ENCODE results near the gene SMG6.
"Not testable (repeated sequence)": the region's sequence is repeated elsewhere in the genome, so short reads cannot be mapped to it uniquely, and the experiment has no call there.

SMG6 gene

DNA sequence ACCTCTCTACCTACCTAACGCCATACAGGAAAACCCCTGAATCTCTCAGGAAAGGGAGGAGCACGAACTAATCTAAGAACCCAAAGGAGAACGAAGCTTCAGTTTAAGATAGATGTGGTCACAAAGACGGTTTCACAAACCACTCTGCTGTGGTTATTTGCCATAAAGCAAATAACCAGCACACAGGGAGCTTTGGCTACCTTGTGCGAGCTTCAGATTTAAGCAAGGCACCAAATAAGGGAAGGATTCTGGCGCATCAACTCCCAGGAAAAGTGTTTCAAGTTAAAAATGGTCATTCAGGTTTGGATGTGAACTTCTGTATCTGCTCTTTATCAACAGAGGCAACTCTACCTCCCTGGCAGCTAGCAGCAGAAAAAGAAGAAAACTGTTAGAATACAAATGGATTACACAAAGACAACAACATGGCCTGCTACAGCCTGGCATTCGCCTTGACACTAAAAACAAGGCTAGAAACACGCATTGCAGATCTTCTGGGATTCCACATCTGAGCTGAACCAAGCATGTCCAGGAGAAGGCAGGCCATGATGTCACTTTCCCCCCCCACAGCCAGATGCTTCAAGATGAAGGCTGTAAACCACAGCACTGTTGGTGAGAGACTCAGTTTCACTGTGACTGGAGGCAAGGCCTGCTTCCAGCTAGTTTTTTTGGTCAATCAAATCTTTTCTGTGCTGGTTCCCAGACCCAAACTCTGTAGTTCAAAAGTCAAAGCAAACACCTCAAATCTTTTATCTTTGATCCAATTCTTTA, 43.6 kb downstream of the SMG6 start:
- peak; percentile 57 to 60 for DNase-seq

DNA sequence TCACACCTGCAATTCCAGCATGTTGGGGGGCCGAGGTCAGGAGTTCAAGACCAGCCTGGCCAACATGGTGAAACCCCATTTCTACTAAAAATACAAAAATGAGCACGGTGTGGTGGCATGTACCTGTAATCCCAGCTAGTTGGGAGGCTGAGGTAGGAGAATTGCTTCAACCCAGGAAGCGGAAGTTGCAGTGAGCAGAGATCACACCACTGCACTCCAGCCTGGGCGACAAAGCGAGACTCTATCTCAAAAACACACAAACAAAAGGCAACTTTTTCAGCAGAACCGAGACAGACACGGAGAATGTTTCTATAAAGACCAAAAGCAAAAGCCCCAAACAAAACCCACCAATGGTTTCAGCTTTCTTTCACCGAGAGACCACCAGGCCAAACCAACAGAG, 44.8 kb downstream of the SMG6 start:
- not testable (repeated sequence) for DNase-seq

DNA sequence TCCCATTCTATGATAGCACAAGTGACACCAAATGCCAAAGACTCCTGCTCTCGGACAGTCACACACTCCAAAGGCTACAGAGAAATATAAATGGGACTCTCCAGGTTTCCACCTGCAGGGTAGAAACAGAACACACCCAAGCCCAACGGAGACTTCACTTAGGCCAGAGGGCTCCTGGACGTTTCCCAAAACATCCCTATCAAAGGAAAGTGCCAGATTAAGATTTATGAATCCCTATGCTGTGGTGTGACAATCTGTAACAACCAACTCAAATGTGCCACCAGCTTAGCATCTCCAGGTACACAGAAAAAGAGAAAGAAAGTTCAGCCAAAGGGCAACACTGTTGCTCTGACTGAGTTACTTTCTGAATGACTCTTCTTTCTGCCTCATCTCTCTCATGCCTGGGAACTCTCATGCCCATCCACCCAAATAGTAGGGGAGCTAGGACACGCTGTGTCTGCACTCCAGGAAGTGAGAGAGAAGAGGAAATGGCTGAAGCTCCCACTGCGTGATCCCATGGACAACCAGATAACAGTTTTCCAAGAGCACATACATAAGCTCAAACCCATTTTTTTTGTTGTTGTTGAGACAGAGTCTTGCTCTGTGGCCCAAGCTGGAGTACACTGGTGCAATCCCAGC, 49.7 kb downstream of the SMG6 start:
- no peak for DNase-seq

DNA sequence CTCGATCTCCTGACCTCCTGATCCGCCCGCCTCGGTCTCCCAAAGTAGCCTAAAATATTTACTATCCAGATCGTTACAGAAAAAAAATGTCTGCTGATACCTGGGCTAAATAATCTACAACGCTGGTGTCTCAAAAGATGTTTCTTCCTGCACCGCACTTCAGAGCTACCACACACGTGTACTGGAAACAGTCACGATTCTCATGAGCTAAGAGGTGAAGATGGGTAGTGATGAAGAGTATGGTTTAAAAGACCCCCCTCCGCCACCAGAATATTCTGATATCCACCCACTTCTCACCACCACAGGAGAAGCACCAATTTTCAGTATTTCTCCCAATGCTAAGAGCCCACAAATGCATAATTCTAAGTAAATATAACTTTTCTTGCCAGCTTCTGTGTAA, 50.2 kb downstream of the SMG6 start:
- DNase-seq: no peak

DNA sequence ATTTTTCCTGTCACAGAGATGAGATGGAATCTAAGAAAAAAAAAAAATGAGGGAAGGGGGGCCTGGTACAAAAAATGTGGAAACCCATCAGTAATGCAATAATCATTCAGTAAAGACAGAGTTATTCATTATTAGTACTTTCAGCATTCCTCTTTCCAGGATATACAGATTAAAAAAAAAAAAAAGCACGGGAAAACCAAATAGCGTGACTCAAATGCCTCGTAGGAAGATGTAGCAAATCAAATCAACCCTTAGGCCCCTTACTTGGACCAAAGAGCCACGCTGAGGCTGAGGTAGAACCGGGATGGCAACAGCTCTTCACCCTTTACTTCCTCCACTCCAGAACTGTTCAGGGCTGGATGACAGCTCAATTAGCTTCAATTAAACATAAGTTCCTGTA, 52.5 kb downstream of the SMG6 start:
- no peak for DNase-seq

DNA sequence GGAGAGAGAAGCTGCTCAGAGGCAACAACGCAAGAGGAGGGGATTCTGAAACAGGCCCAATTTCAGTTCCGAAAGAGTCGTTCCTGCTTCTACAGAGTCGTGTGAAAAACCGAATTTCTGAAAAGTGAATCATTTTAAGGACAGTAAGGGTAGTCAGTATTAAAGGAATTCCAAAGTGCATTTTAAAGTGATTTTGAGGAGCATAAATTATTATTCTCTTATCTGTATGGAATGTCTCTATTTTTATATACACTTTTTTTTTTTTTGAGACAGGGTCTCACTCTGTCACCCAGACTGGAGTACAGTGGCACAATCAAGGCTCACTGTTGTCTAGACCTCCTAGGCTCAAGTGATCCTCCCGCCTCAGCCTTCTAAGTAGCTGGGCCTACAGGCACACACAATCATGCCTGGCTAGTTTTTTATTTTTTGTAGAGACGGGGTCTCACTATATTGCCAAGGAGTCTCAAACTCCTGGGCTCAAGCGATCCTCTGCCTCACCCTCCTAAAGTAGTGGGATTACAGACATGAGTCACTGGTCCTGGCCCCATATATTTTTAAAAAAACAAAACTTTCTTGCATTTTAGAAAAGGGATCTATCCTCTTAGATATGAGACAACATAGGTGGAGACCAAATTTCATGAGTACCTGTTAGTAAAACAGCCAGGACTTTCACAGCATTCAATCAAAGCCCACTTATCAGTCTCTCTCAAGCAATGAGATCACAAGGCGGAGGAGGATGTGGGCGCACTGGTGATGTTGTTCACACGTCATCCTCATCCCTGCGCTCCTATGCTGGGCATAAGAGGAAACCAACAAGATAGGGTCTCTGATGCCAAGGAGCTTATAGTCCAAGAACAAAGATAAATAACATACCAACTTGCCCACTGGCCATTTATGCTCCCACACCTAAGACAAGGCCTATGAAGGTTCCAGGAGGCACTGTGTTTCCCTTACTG, 53.2 kb downstream of the SMG6 start:
- peak; percentile 37 to 39 for DNase-seq

DNA sequence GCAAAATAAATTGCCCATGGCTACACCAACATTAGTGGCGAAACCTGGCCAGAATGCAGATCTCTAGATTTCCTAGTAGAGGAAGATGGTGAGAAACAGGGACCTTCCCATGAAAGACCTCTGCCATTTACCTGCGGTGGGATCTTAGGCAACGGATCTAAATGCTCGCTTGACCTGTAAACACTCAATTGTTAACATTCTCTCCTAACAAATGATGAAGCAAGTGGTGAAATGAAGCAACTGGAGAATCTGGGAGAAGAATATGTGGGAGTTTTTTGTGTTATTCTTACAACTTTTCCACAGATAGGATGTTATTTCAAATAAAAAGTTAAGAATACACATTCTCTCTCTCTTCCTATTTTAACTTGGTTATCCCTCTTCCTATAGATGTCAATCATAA, 56.6 kb downstream of the SMG6 start:
- DNase-seq: no peak

DNA sequence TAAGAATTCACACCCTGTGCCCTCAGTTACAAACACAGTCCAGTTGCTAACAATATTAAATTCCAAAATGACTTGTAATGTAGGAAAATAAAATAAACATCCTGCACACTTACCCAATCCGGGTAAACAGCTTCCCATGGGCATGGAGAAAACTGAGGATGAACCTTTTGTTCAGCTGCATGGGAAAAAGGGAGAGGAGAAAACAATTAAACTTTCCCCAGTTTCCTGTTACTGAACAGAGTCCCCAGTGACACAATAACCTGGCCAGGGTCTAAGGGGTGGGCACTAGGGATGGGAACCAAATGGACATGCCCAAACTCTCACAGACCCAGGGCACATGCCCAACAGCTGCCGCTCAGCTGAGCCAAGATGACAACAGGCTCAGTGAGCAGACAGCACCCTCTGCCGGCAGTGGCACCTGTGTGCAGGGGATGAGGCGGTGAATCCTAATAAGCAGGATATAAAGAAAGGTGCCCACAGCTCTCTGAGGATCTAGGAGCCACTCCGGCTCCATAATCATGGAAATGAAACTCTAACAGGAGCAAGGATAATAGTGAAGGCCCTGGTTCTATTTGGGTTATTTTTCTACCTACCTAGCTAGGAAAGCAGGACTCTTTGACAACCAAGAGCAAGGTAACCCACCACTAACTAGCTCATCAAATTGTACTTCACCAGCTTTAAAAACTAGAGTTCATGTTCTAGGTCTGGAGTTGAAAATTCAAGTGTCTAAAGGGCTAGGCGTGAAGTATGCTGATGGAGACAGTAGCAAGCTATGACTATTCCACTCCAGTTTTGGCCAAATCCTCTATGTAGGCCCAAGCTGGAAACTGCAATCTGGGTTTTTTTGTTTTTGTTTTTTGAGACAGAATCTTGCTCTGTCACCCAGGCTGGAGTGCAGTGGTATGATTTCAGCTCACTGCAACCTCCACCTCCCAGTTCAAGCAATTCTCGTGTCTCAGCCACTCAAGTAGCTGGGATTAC, 58.8 kb downstream of the SMG6 start:
- DNase-seq: peak; percentile 83 to 88

DNA sequence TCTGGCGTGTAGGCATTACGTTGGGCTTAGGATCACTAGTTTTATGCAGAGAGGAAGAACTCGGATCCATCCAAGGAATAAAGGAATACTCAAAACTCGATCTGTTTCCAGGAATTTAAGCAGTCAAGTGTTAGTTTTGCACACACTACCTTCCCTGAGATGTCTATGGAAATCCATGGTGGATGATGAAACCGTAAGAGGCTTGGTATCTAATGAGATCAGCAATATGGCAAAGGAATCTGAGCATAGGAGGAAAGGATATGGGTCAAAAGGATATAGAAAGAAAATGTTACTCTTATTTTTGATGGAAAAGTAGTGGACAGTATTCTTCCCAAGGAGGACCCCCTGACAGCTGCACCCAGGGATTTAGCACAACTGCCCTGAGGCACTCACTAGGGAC, 59.6 kb downstream of the SMG6 start:
- DNase-seq: no peak

DNA sequence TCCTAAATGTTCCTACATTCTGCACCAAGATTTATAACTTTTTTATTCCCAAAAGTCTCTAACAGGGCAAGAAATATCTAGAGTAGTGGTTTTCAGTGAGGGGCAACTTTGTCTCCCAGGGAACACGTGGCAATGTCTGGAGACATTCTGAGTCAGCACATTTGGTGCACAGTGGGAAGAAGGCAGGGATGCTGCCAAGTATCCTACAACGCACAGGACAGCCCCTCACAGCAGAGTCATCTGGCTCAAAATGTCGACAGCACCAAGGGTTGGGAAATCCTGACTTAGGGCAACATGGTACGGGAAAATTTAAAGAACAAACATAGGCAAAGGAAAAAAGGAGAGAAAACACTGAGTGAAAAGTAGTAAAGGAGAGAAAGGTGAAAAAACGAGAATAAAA, 61.8 kb downstream of the SMG6 start:
- no peak for DNase-seq

DNA sequence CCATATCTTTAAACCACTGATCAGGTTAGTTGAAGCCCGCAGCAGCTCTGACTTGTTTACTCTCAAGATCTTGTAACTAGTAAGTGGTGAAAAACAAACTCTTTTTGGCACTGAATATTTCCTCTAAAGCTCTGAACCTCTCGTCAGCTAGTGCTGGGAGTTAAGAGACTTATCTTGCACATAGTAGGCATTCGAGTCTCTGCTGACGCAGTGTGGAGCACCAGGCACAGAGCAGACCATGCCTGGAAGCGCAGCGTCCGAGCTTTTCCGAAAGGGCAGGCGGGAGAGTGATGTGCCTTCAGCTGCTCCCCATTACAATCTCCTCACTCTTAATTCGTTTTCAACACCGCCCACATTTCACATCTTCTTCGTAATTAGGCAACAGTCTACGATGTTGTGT, 63.0 kb downstream of the SMG6 start:
- no peak for DNase-seq

DNA sequence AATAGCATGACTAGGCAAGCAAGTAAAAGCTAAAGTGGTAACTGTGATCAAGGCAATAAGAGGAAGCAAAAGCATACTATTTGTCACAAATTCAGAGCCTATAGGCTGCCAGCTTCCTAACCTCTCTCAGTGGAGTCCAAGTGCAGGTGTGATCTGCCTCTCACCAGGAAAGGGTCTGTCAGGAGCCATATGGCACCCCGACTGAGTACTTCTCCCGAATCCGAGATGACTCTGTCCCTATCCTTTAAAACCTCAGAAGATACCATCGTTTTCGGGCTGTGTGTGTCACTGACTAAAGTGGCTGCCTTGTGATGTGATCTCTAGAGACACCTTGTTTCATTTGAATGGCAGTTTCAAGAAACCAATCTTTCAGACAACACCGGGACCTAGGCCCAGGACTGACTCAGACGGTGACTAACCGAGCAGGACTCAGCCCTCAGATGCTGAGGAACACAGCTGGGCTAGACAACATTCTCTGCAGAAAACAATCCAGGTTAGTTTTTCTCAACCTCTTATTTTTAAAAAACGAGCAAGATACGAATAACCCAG, 63.6 kb downstream of the SMG6 start:
- DNase-seq: peak; percentile 22 to 35

DNA sequence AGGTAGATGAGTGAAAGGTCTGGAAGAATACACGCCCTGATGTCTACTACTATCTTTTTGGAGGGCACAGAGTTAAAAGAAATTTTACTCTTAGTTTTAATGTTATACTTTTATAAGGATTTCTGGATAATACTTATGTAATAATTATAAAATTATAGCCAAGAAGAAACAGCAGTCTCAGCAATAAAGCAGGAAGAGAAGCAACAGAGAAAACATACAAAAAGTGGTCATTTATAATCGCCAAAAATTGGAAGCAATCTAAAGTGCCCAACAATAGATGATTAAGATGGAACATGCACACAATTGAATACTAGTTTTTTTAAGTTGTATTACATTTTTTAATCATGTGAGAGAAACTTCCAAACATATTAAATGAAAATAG, 64.4 kb downstream of the SMG6 start:
- no peak for DNase-seq

DNA sequence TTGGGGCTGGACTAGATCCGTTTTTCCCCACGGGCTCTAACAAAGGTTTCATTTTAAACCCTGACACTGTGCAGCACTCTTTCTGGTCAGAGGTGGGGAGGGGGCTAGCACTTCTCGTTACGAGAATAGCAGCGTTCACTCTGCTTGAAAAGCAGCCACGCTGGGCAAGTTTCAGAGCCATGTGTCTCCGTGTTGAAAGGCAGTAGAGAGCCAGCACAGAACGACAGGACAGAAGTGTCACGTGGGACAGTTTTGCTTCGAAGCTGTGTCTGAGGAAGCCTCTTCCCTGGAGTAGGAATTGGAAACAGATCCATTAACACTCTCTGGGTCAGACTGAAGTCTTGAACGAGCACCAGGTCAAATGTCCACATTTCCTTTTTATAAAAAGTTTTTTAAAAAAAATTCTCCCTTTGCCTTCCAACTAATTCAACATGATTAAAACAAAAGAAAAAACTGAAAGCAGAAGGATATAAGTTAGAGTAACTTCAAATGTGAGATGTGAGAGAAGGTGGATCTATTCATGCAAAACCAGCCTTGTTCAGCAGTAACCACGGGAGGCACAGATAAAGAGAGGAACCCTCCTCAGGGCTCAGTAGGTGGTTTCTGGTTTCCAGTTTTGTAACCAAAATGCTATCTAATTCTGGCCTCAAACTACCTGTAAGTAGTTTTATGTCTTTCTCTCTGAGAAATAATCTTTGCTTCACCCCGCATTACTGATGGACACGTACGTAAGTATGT, 65.0 kb downstream of the SMG6 start:
- no peak for DNase-seq

DNA sequence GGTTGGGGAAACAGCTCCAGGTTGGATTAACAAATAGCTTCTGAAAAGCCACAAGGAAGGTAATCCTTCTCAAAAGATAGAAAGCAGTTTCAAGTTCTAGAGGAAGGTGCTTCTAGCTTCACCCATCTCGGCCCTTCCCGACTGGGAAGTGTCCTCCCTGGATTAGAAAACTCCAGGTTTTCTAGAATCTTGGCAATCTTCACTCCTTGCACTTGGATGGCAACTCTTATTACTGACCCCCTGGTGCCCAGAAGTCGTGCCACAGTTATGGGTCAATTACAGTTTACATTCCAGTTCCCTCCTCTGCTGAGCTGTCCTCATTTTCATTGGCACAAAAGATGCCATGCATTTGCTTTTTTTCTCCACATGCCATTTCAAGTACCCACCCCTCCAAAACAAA, 65.6 kb downstream of the SMG6 start:
- no peak for DNase-seq

DNA sequence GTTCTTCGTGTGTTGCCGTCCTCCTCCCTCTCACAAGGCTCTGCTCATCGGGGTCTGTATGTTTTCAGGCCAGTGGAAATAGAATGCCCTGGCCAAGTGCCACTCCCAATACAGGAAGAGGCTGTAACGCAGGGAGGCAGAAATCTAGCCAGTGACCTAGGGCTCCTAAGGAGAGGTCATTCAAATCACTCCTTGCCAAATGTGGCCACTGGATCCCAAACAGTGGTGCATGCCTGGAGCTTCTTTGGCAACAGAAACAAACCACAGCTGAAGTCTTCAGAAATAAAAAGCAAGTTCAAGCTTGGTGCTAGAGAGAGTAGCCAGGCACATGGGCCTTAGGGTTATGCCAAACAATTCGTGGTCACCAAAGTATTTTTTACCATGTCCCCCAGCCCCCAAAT, 66.1 kb downstream of the SMG6 start:
- no peak for DNase-seq

DNA sequence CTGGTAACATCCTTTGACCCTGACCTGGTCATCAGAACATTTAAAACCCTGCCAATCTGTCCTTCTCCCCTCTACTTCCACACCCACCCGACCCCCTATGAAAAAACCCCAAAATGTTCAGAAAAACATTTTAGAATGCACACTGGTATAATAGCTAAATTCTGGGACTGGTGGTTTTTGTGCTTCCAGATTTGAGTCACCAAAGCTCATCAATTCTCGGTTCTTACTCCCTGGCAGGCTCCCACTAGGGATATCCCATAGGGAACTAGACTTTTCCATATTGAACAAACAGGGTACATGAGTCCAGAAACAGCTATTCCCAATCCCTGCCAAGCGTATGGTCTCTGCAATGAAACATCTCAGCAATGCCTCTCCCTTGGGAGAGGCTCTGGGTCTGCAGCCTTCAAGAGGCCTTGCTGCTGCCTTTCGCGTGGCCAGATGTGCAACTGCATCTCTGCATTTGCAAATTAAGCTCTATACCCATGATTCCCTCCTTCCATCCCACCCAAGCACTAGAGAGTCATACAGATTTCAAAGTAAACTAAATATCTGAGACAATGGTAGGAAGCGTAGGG, 67.7 kb downstream of the SMG6 start:
- no peak for DNase-seq

DNA sequence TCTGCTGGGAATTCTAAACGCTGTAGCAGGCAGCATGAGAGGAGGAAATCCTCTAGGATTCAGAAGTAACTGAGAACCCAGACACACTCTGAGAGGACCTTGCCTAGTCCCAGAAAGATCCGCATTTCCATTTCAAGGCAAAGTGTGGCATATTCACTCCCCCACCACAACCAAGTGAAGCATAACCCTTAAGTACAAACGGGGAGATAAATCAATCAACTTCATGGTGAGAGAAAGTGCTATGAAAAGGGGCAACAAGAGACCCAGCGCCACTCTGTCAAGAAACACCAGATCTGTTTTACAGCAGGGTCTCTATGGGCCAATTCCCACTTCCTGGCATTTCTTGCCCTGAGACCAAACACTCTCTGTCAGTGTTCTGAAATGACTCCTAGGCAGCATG, 68.3 kb downstream of the SMG6 start:
- DNase-seq: no peak

DNA sequence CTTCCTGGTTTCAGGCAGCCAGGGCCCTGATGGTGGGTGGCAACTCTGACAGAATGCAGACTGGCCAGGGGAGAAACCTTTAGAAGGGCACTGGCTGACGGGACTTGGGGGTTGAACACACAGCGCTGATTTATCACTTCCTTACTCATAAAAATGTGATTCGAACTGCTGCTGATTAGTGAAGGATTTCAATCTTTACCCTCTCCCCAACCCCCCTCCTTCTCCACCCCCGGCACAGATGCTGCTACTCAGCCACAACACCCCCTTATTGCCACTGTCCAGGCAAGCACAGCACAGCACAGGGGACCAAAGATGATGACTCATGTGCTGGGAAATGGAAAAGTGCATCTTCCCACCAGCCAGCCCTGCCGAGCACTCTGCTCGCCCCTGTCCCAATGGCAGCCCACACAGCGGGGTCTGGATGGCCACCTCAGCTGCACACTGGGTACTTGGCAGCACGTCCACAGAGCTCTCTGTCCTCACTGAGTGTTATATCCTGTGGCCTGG, 70.1 kb downstream of the SMG6 start:
- DNase-seq: no peak

DNA sequence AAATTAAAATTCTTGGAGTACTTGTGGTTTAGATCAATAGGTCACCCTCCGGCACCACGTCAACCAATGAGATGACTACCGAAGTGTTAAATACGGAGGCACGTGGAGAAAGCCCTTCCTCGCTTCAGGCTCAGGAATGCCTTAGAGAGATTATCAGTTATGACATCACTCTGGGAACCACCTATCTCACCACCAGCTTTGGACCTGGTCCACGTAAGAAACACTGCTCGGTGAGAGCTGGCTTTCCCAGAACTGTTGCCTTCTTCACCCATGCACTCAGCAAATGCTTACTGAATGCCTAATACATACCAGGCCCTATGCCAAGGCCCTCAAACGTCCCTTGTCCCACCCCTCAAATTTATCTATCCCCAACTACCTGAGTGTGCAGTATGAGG, 71.3 kb downstream of the SMG6 start:
- no peak for DNase-seq

DNA sequence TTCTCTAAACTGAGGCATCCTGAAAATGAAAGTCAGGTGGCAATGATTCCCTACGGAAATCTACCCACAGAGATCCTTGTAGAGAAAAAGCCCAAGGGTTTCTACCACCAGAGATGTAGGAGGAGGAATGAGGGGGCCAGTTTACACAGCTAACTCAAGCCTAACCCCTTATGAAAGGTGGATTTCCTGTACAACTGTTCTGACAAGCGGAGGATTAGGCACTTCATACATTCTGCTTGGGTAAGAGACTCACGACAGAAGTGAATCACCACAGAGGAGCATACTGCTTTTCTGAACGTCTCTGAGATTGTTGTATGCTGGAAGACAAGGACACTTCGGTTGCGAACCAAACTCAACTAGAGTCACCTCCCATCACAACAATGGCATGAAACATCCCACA, 72.7 kb downstream of the SMG6 start:
- DNase-seq: no peak
